ENCODE measurements around the gene CCDC110.

DNA sequence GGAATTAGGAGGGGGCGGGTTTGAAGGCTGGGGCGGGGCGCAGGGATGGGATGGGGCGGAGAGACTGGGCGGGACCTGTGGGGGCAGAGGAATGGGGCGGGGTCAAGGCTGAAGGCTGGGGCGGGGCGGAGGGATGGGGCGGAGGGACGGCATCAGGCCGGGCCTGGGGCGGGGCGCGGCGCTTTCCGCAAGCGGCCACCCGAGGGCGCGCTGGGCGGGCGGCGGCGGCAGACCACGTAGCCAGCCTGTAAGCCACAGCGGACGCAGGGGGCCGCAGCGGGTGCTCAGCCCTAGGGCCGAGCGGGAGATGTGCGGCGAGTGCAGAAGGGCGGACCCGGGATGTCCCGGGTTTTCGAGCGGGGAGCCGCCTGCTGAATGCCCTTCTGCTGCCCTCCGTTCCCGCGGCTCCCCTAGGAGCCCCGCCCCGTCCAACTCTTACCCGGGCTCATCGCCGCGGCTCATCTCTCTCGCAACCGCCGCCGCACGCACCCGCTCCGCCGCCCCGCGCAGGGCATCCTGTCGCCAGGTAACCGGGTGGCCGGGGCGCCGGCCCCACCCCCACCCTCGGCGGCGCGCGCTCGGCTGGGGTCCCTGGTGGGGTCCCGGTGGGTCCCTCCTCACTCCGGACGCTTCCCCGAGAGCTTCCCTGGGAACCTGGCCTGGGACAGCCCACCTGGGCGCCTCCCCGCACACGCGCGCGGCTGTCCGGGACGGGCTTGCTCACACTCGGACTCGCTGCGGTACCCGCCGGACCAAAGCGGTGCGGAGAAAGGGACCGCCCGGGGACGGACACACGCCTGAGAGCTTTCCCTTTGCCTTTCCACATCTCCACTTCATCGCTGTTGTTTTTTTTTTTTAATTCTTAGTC lies at the start of gene CCDC110:
- TF ChIP-seq, protein P1, sequence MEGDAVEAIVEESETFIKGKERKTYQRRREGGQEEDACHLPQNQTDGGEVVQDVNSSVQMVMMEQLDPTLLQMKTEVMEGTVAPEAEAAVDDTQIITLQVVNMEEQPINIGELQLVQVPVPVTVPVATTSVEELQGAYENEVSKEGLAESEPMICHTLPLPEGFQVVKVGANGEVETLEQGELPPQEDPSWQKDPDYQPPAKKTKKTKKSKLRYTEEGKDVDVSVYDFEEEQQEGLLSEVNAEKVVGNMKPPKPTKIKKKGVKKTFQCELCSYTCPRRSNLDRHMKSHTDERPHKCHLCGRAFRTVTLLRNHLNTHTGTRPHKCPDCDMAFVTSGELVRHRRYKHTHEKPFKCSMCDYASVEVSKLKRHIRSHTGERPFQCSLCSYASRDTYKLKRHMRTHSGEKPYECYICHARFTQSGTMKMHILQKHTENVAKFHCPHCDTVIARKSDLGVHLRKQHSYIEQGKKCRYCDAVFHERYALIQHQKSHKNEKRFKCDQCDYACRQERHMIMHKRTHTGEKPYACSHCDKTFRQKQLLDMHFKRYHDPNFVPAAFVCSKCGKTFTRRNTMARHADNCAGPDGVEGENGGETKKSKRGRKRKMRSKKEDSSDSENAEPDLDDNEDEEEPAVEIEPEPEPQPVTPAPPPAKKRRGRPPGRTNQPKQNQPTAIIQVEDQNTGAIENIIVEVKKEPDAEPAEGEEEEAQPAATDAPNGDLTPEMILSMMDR (IDR thresholded peaks at IDR 0.05), result peak; percentile 20 to 80 (median 58)
- TF ChIP-seq POLR2A (IDR thresholded peaks at IDR 0.05), result peak in 1 of 2 donors; percentile 40

Measured in adrenal gland (tissue), 5 donors.